Neutrophil (primary cell): ENCODE results near the gene DLX5.

Experiments
- H3K27ac ChIP-seq: fragments of 200-600 bp; sonication (generic); 2 replicates; pipeline ENCODE4 v1.5.1; 2016; ENCODE audit warnings: mild to moderate bottlenecking, moderate library complexity
- H3K27me3 ChIP-seq: fragments of 200-600 bp; sonication (generic); 2 replicates; pipeline ENCODE4 v1.6.0; 2016; ENCODE audit warnings: mild to moderate bottlenecking
- H3K36me3 ChIP-seq: fragments of 200-600 bp; sonication (generic); 2 replicates; pipeline ENCODE4 v1.5.1; 2017
- H3K4me1 ChIP-seq, 2 experiments: fragments of 200-600 bp in 1 of 2; sonication (generic) in 1 of 2; 1 replicate in 1 of 2; 2 replicates in 1 of 2; pipeline versions ENCODE4 v1.5.1 to v1.6.1; 2013 to 2016; ENCODE audit warnings: low read depth in 1 of 2, low read length in 1 of 2, mild to moderate bottlenecking in 1 of 2, moderate library complexity in 1 of 2; ENCODE audit not compliant: control insufficient read depth in 1 of 2, insufficient read depth in 1 of 2
- H3K4me3 ChIP-seq, 2 experiments: fragments of 200-600 bp in 1 of 2; sonication (generic) in 1 of 2; 1 replicate in 1 of 2; 2 replicates in 1 of 2; pipeline ENCODE4 v1.5.1; 2013 to 2016; ENCODE audit warnings: low read depth in 1 of 2, low read length in 1 of 2, mild to moderate bottlenecking in 1 of 2, moderate library complexity in 1 of 2
- H3K9me3 ChIP-seq: fragments of 200-600 bp; sonication (generic); 2 replicates; pipeline ENCODE4 v1.5.1; 2016
- CTCF ChIP-seq: fragments of 200-600 bp; sonication (generic); IDR thresholded peaks from 2 replicates; pipeline ENCODE4 v1.5.1; 2016; ENCODE audit warnings: antibody characterized with exemption

Gene DLX5

GRCh38 chr7:96985992-96986391 is 38.6 kb downstream of the DLX5 start:
- Histone ChIP-seq H3K27me3 (peaks cover 72% of the 10 kb centered on the region), H3K36me3 (no peaks in the 10 kb centered on the region), H3K4me1 (no peaks in the 10 kb centered on the region), H3K4me3 (no peak overlapping the region), H3K27ac (no peak overlapping the region), H3K9me3 (no peaks in the 10 kb centered on the region)
- TF ChIP-seq CTCF: no peak

DNA sequence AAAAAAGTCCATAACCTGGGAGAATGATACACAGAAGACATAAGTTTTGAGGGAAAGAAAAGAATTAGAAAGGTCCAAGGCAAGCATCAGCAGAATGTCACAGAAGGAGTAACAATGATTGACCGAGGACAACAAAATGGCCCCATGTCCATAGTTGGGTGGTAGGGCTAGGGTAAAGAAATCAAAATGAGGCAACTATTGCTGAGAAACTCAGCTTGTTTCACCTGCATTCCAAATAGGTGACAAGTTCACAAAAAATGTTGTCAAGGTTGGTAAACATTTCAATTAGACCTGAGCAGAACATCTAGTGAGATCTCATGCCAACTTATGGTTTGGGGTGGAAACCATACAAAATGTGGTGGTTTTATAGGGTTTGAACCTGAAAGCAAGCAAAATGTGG is 42.0 kb downstream of the DLX5 start:
- Histone ChIP-seq H3K9me3 (no peaks in the 10 kb centered on the region), H3K4me3 (no peak overlapping the region), H3K27me3 (peaks cover 37% of the 10 kb centered on the region), H3K27ac (no peak overlapping the region), H3K4me1 (no peaks in the 10 kb centered on the region), H3K36me3 (no peaks in the 10 kb centered on the region)
- TF ChIP-seq CTCF: no peak

GRCh38 chr7:96979551-96980276 is 44.9 kb downstream of the DLX5 start:
- Histone ChIP-seq H3K36me3 (no peaks in the 10 kb centered on the region), H3K27ac (no peak overlapping the region), H3K4me1 (no peaks in the 10 kb centered on the region), H3K9me3 (no peaks in the 10 kb centered on the region), H3K27me3 (peaks cover 11% of the 10 kb centered on the region), H3K4me3 (no peak overlapping the region)
- TF ChIP-seq CTCF: no peak

- no peaks in the 10 kb centered on the region for H3K9me3 ChIP-seq
- no peak overlapping the region for H3K27ac ChIP-seq
- H3K27me3 ChIP-seq: no peaks in the 10 kb centered on the region
- no peaks in the 10 kb centered on the region for H3K36me3 ChIP-seq
- TF ChIP-seq CTCF: no peak
- no peak overlapping the region for H3K4me3 ChIP-seq
- no peaks in the 10 kb centered on the region for H3K4me1 ChIP-seq
Measured at GRCh38 chr7:96977445-96977844, 47.2 kb downstream of the DLX5 start.

- Histone ChIP-seq H3K27ac (no peak overlapping the region), H3K36me3 (no peaks in the 10 kb centered on the region), H3K9me3 (no peaks in the 10 kb centered on the region), H3K4me3 (no peak overlapping the region), H3K4me1 (no peaks in the 10 kb centered on the region), H3K27me3 (no peaks in the 10 kb centered on the region)
- TF ChIP-seq CTCF: no peak
Measured at GRCh38 chr7:96976106-96976505, 48.5 kb downstream of the DLX5 start.
